GM12874 (cell line): Measurements from ENCODE around the gene SRPK2.

Experiments used
- TF ChIP-seq, protein P1 (sequence below): IDR thresholded peaks from 2 replicates; pipeline ENCODE4 v1.5.1; 2011; ENCODE audit warnings: low read depth, mild to moderate bottlenecking, control low read depth, low read length, moderate library complexity; ENCODE audit not compliant: insufficient read depth

Gene SRPK2

DNA sequence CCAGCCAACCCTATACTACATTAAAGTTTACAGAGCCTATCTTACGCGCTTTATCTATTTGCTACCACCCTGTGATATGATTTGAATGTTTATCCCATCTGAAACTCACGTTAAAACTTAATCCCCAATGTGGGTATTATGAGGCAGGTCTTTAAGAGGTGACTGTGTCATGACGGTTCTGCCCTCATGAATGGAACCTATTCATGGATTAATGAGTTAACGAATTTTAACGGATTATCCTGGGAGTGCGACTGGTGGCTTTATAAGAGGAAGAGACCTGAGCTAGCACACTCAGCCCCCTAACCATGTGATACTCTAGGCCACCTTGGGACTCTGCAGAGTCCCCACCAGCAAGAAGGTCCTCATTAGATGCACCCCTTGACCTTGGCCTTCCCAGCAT, 37.8 kb downstream of the SRPK2 start:
- TF ChIP-seq, protein P1, sequence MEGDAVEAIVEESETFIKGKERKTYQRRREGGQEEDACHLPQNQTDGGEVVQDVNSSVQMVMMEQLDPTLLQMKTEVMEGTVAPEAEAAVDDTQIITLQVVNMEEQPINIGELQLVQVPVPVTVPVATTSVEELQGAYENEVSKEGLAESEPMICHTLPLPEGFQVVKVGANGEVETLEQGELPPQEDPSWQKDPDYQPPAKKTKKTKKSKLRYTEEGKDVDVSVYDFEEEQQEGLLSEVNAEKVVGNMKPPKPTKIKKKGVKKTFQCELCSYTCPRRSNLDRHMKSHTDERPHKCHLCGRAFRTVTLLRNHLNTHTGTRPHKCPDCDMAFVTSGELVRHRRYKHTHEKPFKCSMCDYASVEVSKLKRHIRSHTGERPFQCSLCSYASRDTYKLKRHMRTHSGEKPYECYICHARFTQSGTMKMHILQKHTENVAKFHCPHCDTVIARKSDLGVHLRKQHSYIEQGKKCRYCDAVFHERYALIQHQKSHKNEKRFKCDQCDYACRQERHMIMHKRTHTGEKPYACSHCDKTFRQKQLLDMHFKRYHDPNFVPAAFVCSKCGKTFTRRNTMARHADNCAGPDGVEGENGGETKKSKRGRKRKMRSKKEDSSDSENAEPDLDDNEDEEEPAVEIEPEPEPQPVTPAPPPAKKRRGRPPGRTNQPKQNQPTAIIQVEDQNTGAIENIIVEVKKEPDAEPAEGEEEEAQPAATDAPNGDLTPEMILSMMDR = no peak

DNA sequence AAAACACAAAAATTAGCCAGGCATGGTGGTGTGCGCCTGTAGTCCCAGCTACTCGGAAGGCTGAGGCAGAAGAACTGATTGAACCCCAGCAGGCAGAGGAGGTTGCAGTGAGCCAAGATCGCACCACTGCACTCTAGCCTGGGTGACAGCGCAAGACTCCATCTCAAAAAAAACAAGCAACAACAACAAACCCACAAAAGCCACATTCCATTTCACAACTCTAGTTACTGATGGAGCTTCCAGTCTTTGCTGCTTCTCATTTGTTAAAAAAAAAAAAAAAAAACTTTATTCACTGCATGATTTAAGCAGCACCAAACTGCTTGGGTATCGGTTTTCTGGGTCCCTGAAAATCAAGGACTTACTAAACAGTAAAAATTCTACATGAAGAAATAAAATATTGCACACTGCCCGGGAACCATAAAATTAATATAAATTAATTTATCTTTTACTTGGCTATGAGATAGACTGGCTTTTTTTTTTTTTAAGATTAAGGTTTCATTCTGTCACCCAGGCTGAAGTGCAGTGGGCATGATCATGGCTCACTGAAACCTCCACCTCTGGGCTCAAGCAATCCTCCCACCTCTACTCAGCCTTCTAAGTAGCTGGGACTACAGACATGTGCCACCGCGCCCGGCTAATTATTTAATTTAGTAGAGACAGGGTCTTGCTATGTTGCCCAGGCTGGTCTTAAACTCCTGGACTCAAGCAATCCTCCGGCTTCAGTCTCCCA, 42.0 kb downstream of the SRPK2 start:
- TF ChIP-seq, protein P1 = no peak

DNA sequence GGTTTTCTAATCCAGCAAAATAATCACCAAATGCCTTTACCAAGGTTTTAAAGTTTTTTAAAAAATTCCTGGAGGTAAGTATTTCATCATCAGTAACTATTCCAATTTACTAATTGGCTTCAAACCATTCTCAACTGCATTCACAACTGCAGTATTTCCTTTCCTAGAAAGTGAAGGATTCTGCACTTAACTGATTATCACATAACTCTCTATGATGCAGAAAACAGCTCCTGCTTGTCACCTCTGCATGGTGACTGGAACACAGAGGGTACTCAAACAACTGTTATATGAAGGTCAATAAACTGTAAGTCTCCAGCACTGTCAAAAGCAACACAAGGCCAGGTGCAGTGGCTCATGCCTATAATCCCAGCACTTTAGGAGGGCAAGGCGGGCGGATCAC, 42.6 kb downstream of the SRPK2 start:
- TF ChIP-seq, protein P1 = no peak

DNA sequence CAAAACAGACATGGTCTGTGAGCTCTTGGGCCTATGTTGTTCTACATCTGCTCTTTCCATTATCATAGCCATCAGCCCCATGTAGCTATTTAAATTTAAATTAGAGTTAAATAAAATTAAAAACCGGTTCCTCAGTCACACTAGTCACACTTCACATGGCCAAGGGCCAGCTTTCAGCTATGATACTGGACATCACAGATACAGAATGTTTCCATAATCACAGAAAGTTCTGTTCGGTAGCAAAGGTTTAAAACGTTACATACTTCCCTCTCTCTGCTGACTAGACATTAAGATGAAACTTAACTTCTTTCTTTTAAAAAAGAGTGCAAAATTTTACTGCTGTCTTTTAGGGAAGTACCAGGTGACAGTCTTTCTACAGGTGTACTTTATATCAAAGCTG, 43.0 kb downstream of the SRPK2 start:
- TF ChIP-seq, protein P1 = no peak

DNA sequence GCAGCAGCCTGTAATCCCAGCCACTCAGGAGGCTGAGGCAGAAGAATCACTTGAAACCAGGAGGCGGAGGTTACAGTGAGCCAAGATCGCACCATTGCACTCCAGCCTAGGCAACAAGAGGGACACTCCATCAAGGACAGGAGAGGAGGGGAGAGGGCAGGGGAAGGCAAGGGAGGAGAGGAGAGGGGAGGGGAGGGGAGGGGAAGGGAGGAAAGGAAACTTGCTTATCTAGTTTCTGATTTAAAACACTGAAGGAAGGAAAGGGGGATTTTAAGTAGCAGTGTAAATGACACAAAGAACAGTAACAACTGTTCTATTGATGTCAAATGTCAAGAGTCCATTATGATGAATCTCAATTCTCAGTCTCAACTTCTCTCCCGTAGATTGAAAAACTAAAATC, 43.7 kb downstream of the SRPK2 start:
- TF ChIP-seq, protein P1 = no peak

DNA sequence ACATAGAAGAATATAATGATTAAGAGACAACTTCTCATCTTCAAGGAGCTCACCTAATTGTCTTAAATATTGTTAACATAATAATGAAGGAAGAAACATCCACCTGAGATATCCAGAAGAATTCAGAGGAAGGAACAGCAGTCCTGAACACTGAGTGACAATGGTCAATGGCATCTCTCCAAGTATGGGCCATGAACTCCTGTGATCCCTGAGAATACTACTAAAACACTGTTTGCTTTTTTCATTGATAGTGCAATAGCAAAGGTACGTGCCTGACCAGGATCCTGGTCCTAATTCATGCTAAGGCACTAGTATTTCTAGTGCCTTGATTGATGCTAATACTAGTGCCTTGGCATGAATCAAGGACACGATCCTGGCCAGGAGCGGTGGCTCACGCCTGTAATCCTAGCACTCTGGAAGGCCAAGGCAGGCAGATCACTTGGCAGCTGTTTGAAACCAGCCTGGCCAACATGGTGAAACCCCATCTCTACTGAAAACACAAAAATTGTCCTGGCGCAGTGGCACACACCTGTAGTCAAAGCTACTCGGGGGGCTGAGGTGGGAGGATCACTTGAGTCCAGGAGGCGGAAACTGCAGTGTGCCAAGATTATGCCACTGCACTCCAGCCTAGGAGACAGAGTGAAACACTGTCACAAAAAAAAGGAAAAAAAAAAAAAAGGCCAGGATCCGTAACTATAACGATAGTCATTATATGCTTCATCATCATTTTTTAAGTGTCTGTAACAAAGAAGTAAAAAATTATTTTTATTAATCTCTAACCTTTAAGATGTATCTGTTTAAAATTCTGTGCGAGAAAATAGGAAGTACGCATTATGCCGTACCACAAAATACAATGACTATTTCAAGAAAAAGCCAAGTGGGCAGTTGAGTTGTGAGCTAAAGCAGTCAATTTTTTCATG, 49.1 kb downstream of the SRPK2 start:
- TF ChIP-seq, protein P1 = no peak

DNA sequence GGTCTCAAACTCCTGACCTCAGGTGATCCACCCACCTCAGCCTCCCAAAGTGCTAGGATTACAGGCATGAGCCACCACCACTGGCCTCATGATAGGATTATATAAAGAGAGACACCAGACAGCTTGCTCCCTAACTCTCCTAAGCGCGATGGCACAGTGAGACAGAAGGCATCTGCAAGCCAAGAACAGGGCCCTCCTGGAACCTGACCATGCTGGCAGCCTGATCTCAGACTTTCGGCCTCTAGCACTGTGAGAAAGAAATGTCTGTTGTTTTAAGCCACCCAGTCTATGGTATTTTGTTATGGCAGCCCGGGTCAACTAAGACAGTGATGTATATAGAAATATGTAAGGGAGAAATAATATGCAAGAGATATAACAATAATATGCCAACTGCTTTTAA, 51.2 kb downstream of the SRPK2 start:
- TF ChIP-seq, protein P1 = no peak
